Measurements from ENCODE around the gene KL.

The KL gene

DNA sequence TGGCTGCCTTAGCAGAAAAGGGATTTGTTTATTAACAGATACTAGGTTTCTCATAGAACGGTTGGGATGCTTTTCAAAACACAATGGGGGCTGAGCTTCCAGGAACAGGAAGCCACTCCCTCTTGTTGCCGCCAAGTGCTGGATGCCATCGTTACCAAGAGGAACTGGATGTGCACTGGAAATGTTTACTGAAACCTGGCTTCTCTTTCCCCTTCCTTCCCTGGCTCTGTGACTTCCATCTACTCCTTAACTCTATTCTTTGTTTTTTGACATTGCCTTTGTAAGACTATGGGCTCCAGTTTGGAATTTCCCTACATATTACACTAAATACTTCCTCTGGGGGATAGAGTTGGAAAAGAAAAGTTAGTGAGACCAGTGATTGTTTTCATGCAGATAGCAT, 11.7 kb upstream of the KL start:
- TF ChIP-seq, protein P1, sequence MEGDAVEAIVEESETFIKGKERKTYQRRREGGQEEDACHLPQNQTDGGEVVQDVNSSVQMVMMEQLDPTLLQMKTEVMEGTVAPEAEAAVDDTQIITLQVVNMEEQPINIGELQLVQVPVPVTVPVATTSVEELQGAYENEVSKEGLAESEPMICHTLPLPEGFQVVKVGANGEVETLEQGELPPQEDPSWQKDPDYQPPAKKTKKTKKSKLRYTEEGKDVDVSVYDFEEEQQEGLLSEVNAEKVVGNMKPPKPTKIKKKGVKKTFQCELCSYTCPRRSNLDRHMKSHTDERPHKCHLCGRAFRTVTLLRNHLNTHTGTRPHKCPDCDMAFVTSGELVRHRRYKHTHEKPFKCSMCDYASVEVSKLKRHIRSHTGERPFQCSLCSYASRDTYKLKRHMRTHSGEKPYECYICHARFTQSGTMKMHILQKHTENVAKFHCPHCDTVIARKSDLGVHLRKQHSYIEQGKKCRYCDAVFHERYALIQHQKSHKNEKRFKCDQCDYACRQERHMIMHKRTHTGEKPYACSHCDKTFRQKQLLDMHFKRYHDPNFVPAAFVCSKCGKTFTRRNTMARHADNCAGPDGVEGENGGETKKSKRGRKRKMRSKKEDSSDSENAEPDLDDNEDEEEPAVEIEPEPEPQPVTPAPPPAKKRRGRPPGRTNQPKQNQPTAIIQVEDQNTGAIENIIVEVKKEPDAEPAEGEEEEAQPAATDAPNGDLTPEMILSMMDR (conservative IDR thresholded peaks at IDR 0.05), result no peak
- H3K27ac ChIP-seq, result peak overlapping the region; percentile 36

DNA sequence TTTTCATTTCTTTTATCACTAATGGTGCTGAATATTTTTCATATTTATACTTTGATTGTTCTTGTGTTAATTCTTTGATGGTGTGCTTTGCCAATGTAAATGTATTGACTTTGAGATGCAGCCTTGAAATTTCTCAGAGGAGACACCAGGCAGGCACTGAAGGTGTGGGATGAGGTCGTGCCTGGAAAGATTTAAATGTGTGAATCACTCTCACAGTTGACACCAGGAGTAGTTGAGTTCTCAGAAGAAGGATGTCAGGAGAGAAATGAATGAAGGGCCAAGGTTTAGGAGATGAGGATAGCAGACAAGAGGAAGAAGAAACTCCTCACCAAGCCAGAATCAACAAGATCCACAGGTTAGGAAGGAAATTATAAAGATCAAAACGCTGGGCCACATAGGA, 10.1 kb upstream of the KL start:
- H3K27ac ChIP-seq, result no peak overlapping the region; the same call in 1 of the 2 replicates
- TF ChIP-seq, protein P1 (conservative IDR thresholded peaks at IDR 0.05), result no peak

DNA sequence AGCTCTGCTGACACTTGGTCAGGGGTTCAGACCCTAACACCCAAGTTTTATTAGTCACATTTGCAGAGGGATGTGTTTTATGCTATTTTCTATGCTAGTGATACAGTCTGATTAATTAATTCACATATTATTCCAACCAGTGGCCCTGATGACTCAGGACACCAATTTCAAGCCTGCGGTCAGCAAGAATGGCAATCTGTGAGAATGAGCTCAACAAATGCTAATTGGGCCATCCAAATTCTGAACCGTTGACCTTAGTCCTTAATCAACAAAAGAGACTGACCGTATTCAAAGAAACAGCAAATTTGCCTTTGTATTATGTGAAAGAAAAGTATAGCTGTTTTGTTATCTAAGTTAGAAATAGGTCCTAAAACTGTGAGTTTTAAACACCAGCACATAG, 9.6 kb upstream of the KL start:
- no peak overlapping the region; the same call in 1 of the 2 replicates for H3K27ac ChIP-seq
- TF ChIP-seq, protein P1 (conservative IDR thresholded peaks at IDR 0.05), result no peak

DNA sequence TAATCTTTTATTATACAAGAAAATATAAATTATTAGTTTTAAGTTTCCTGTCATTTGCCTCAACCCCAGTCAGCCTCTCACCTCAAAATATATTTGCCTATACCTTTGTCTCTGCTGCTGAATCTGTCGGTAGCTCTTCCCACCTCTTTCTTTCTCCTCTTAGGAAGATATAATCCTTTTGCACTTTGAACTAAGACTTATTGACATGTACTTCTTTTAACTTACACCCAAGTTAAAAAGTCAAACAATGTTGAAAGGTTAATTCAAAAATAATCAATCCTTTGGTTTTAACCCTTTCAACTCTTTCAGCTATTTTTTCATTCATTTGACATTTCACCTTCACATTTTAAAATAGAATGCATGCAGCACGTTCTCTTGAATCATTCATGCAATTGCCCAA, 9.0 kb upstream of the KL start:
- TF ChIP-seq, protein P1 (conservative IDR thresholded peaks at IDR 0.05), result no peak
- no peak overlapping the region for H3K27ac ChIP-seq

DNA sequence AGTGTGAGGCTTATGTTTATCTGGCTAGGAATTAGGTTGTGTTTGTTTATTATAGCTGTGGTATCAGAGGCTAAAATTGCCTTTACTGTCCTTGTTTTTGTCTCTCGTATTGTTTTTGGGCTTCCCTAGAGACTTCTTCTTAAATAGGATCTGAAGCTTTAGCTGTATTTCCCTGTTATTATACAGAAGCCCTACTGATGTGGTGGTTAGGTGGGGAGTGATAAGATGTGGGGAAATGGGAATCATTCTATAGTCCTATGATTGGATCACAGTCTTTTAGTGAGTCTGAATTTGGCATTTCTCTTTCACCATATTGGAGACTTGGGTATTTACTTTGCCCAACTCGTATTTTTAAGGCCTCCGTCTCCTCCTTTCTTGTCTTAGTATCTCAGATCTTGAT, 8.3 kb upstream of the KL start:
- H3K27ac ChIP-seq, result no peak overlapping the region
- TF ChIP-seq, protein P1 (conservative IDR thresholded peaks at IDR 0.05), result no peak

DNA sequence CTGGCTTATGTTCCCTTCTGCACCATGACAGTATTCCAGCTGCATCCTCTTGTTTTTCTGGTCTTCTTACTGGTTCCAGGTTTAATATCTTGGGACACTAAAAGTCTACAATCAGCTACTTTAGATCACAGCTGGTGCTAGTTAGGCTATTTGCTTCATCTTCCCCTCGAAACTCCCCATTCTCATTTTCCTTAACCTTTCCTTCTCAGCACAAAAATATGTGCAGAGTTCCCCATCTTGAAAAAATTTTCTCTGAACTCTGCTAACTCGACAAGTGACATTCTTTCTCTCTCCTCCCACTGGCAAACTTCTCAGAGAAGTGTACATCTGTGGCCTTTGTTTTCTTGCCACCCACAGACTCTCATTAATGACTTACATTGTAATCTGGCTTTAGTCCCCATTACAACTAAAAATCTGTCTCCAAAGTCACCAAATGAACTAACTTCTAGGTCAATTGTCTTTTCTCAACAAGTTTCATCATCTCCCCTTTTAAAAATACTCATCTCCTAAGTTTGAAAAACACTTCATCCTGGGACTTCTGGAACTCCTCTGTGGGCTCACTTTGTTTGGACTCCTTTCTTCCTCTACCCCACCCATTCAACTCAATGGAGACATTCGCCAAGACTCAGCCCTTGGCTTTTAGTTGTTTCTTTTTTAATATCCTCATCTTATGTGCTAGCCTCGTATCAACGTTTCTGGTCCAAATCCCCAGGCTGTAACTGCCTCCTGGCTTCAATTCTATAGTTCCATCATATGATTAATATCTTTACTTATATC, 7.1 kb upstream of the KL start:
- no peak overlapping the region for H3K27ac ChIP-seq
- TF ChIP-seq, protein P1 (conservative IDR thresholded peaks at IDR 0.05), result no peak

DNA sequence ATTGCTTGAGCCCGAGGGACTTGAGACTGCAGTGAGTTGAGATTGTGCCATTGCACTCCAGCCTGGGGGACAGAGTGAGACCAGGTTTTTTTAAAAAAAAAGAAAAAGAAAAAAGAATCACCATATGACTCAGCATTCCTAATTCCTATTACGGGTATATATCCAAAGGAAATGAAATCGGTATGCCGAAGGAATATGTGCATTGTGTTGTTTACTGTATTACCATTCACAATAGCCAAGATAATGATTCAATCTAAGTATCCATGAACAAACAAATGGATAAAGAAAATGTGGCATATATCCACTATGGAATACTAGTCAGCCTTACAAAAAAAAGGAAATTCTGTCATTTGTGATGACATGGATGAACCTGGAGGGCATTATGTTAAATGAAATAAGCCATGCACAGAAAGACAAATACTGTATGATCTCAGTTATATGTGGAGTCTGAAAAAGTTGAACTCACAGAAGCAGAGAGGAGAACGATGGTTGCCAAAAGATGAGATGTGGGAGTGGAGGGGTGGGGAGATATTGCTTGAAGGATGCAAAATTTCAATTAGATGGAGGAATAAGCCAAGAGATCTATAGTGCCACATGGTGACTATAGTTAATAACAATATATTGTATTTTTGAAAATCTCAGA, 4.3 kb upstream of the KL start:
- TF ChIP-seq, protein P1 (conservative IDR thresholded peaks at IDR 0.05), result no peak
- no peak overlapping the region for H3K27ac ChIP-seq

All from VCaP (cell line).